Measurements from ENCODE around the gene TEP1.
"Not testable (repeated sequence)": the region's sequence is repeated elsewhere in the genome, so short reads cannot be mapped to it uniquely, and the experiment has no call there.

TEP1 gene

GRCh38 chr14:20412876-20413743, at the start of gene TEP1:
Gene TEP1, minus strand, starts transcription at chr14:20413501. Its CDS starts 5,062 bp downstream, at chr14:20408439.
- peak; percentile 74 for DNase-seq

GRCh38 chr14:20461225-20462141, 48.2 kb upstream of the TEP1 start, which contains the start of gene PIP4P1:
Gene PIP4P1, minus strand, starts transcription at chr14:20461434. Its CDS starts 109 bp downstream, at chr14:20461325.
- peak; percentile 100 for DNase-seq

GRCh38 chr14:20460458-20461224, 47.3 kb upstream of the TEP1 start:
- no peak for DNase-seq

- DNase-seq = no peak
These were observed 44.9 kb upstream of the TEP1 start for GRCh38 chr14:20458031-20458789.

GRCh38 chr14:20456971-20457370, 43.7 kb upstream of the TEP1 start:
- no peak for DNase-seq

- peak; percentile 96 for DNase-seq
These were observed 42.3 kb upstream of the TEP1 start for GRCh38 chr14:20455355-20456300.

GRCh38 chr14:20454516-20455354, 41.4 kb upstream of the TEP1 start, which contains the start of the genes APEX1 and OSGEP:
Gene APEX1, plus strand, starts transcription at chr14:20455226. Its CDS starts 420 bp downstream, at chr14:20455646.
Gene OSGEP, minus strand, starts transcription at chr14:20454812. Its CDS starts 129 bp downstream, at chr14:20454683.
- peak; percentile 99 for DNase-seq

- DNase-seq = not testable (repeated sequence)
These were observed 39.5 kb upstream of the TEP1 start for GRCh38 chr14:20452831-20453230.

GRCh38 chr14:20446889-20447288, 33.6 kb upstream of the TEP1 start:
- no peak for DNase-seq

- DNase-seq = not testable (repeated sequence)
These were observed 30.3 kb upstream of the TEP1 start for GRCh38 chr14:20443650-20444049.

GRCh38 chr14:20441461-20441860, 28.2 kb upstream of the TEP1 start:
- no peak for DNase-seq

GRCh38 chr14:20440882-20441281, 27.6 kb upstream of the TEP1 start:
- no peak for DNase-seq

GRCh38 chr14:20440465-20440864, 27.2 kb upstream of the TEP1 start:
- no peak for DNase-seq

GRCh38 chr14:20438664-20439063, 25.4 kb upstream of the TEP1 start:
- DNase-seq = no peak

GRCh38 chr14:20436363-20436755, 23.1 kb upstream of the TEP1 start:
- DNase-seq = no peak

GRCh38 chr14:20435582-20436362, 22.5 kb upstream of the TEP1 start, which contains the start of gene KLHL33:
Gene KLHL33, minus strand, starts transcription at chr14:20436166. Its CDS starts 355 bp downstream, at chr14:20435811.
- DNase-seq = no peak

- no peak for DNase-seq
These were observed 21.6 kb upstream of the TEP1 start for GRCh38 chr14:20434701-20435581.

Data from hematopoietic multipotent progenitor cell treated with erythropoietin and hydrocortisone succinate and interleukin-3 and kit ligand, for 8 days (in vitro differentiated cells).